Immature natural killer cell (primary cell): Measurements from ENCODE around the gene DDA1. TPM values are rescaled to one million over a fixed set of nuclear protein-coding genes. Genes with fewer than 3 reads are reported as not detected.

Experiments used
- DNase-seq, 3 donors: peaks; one replicate each; pipeline ENCODE4 v3.0.0; 2022; ENCODE audit warnings: mixed read lengths in 1 of 3
- H3K27ac Mint-ChIP-seq, 6 donors: one replicate each; pipeline ENCODE4 v1.8.0; 2020; ENCODE audit warnings: mixed read lengths in 6 of 6, mild to moderate bottlenecking in 5 of 6, inconsistent platforms in 4 of 6, moderate library complexity in 3 of 6
- H3K27me3 Mint-ChIP-seq, 3 donors: one replicate each; pipeline ENCODE4 v1.8.0; 2020 to 2021; ENCODE audit warnings: low read depth in 3 of 3, mild to moderate bottlenecking in 3 of 3, mixed read lengths in 3 of 3, moderate library complexity in 3 of 3, inconsistent platforms in 1 of 3
- H3K36me3 Mint-ChIP-seq, 3 donors: one replicate each; pipeline ENCODE4 v1.8.0; 2020; ENCODE audit warnings: mixed read lengths in 3 of 3, inconsistent platforms in 2 of 3, mild to moderate bottlenecking in 2 of 3
- H3K4me1 Mint-ChIP-seq, 2 donors: one replicate each; pipeline ENCODE4 v1.8.0; 2020; ENCODE audit warnings: inconsistent platforms in 2 of 2, mild to moderate bottlenecking in 2 of 2, mixed read lengths in 2 of 2, moderate library complexity in 1 of 2
- H3K4me3 Mint-ChIP-seq, 5 donors: one replicate each; pipeline ENCODE4 v1.8.0; 2020; ENCODE audit warnings: mild to moderate bottlenecking in 5 of 5, mixed read lengths in 5 of 5, inconsistent platforms in 3 of 5, moderate library complexity in 3 of 5
- H3K9me3 Mint-ChIP-seq, 6 donors: one replicate each; pipeline ENCODE4 v1.8.0; 2020; ENCODE audit warnings: mild to moderate bottlenecking in 6 of 6, mixed read lengths in 6 of 6, inconsistent platforms in 4 of 6, moderate library complexity in 3 of 6
- polyA plus RNA-seq, 3 donors: library from polyadenylated mRNA; unstranded; fragments of 300-500 nt; fragmentation: Illumina TruSeq; gene quantifications; one replicate each; pipeline ENCODE4 v1.2.3, GENCODE V29; 2021

Gene DDA1
- polyA plus RNA-seq, 3 donors from 2014 or later: 30.0 to 48.6 (median 40.6) TPM

GRCh38 chr19:17311455-17312188 lies 2.3 kb downstream of the DDA1 start:
- Mint-ChIP-seq H3K27me3 (peaks cover 5 to 9% (median 6%) of the 10 kb centered on the region in 3 donors), H3K4me1 (peaks cover 30 to 34% of the 10 kb centered on the region in 2 donors), H3K27ac (peak overlapping the region in 4 of 6 donors; percentile 40 to 80 (median 44)), H3K36me3 (no peaks in the 10 kb centered on the region), H3K9me3 (no peaks in the 10 kb centered on the region), H3K4me3 (peak overlapping the region; percentile 14 to 61 (median 46))
- no peak for DNase-seq

GRCh38 chr19:17312189-17313113 lies 3.1 kb downstream of the DDA1 start:
- Mint-ChIP-seq H3K4me1 (peaks cover 28 to 32% of the 10 kb centered on the region in 2 donors), H3K27ac (no peak overlapping the region), H3K9me3 (no peaks in the 10 kb centered on the region), H3K27me3 (peaks cover 5 to 9% (median 6%) of the 10 kb centered on the region in 3 donors), H3K4me3 (no peak overlapping the region), H3K36me3 (no peaks in the 10 kb centered on the region)
- no peak for DNase-seq

GRCh38 chr19:17314007-17314593 lies 4.7 kb downstream of the DDA1 start:
- Mint-ChIP-seq H3K4me3 (no peak overlapping the region), H3K9me3 (no peaks in the 10 kb centered on the region), H3K27me3 (peaks cover 4 to 5% (median 4%) of the 10 kb centered on the region in 3 donors), H3K27ac (no peak overlapping the region), H3K36me3 (no peaks in the 10 kb centered on the region), H3K4me1 (peaks cover 17 to 25% of the 10 kb centered on the region in 2 donors)
- no peak for DNase-seq

GRCh38 chr19:17318966-17319365 lies 9.6 kb downstream of the DDA1 start:
- H3K4me1 Mint-ChIP-seq: peaks cover 0 to 8% of the 10 kb centered on the region in 2 donors
- H3K4me3 Mint-ChIP-seq: no peak overlapping the region
- no peak for DNase-seq
- peaks cover 0 to 13% (median 4%) of the 10 kb centered on the region in 3 donors for H3K36me3 Mint-ChIP-seq
- H3K27me3 Mint-ChIP-seq: peaks cover 2 to 5% (median 3%) of the 10 kb centered on the region in 3 donors
- no peaks in the 10 kb centered on the region for H3K9me3 Mint-ChIP-seq
- H3K27ac Mint-ChIP-seq: no peak overlapping the region

- peaks cover 2 to 5% (median 3%) of the 10 kb centered on the region in 3 donors for H3K27me3 Mint-ChIP-seq
- DNase-seq: no peak
- H3K27ac Mint-ChIP-seq: no peak overlapping the region
- peaks cover 0 to 8% of the 10 kb centered on the region in 2 donors for H3K4me1 Mint-ChIP-seq
- H3K4me3 Mint-ChIP-seq: no peak overlapping the region
- H3K9me3 Mint-ChIP-seq: no peaks in the 10 kb centered on the region
- H3K36me3 Mint-ChIP-seq: peaks cover 0 to 13% (median 4%) of the 10 kb centered on the region in 3 donors
Observed at GRCh38 chr19:17319473-17320238, 10.3 kb downstream of the DDA1 start.

- H3K4me1 Mint-ChIP-seq: peaks cover 0 to 8% of the 10 kb centered on the region in 2 donors
- H3K27ac Mint-ChIP-seq: no peak overlapping the region
- H3K36me3 Mint-ChIP-seq: peaks cover 0 to 13% (median 4%) of the 10 kb centered on the region in 3 donors
- H3K9me3 Mint-ChIP-seq: no peaks in the 10 kb centered on the region
- H3K27me3 Mint-ChIP-seq: peaks cover 2 to 5% (median 3%) of the 10 kb centered on the region in 3 donors
- no peak for DNase-seq
- H3K4me3 Mint-ChIP-seq: no peak overlapping the region
Observed at GRCh38 chr19:17320435-17320834, 11.1 kb downstream of the DDA1 start.

- H3K4me3 Mint-ChIP-seq: no peak overlapping the region
Observed at GRCh38 chr19:17321655-17322489, 12.5 kb downstream of the DDA1 start.

GRCh38 chr19:17322854-17323253 lies 13.5 kb downstream of the DDA1 start:
- Mint-ChIP-seq H3K27me3 (peaks cover 2 to 7% (median 2%) of the 10 kb centered on the region in 3 donors), H3K27ac (no peak overlapping the region), H3K36me3 (peaks cover 0 to 13% (median 4%) of the 10 kb centered on the region in 3 donors), H3K4me3 (no peak overlapping the region), H3K9me3 (no peaks in the 10 kb centered on the region), H3K4me1 (peaks cover 0 to 7% of the 10 kb centered on the region in 2 donors)
- no peak for DNase-seq

More at GRCh38 chr19:17321655-17322489, 12.5 kb downstream of the DDA1 start:
- Mint-ChIP-seq H3K9me3 (no peaks in the 10 kb centered on the region), H3K27me3 (peaks cover 2 to 7% (median 2%) of the 10 kb centered on the region in 3 donors), H3K4me1 (peaks cover 0 to 6% of the 10 kb centered on the region in 2 donors), H3K36me3 (peaks cover 0 to 13% (median 4%) of the 10 kb centered on the region in 3 donors), H3K27ac (no peak overlapping the region)
- DNase-seq: no peak

GRCh38 chr19:17323300-17323963 lies 14.1 kb downstream of the DDA1 start:
- H3K9me3 Mint-ChIP-seq: no peaks in the 10 kb centered on the region
- peaks cover 0 to 7% of the 10 kb centered on the region in 2 donors for H3K4me1 Mint-ChIP-seq
- no peak overlapping the region for H3K27ac Mint-ChIP-seq
- no peak for DNase-seq
- peaks cover 2 to 7% (median 2%) of the 10 kb centered on the region in 3 donors for H3K27me3 Mint-ChIP-seq
- H3K4me3 Mint-ChIP-seq: no peak overlapping the region
- peaks cover 0 to 13% (median 4%) of the 10 kb centered on the region in 3 donors for H3K36me3 Mint-ChIP-seq

GRCh38 chr19:17323964-17324332 lies 14.6 kb downstream of the DDA1 start:
- no peak for DNase-seq
- H3K4me1 Mint-ChIP-seq: peaks cover 0 to 8% of the 10 kb centered on the region in 2 donors
- peaks cover 2 to 7% (median 2%) of the 10 kb centered on the region in 3 donors for H3K27me3 Mint-ChIP-seq
- H3K27ac Mint-ChIP-seq: no peak overlapping the region
- no peak overlapping the region for H3K4me3 Mint-ChIP-seq
- H3K36me3 Mint-ChIP-seq: peaks cover 0 to 13% (median 4%) of the 10 kb centered on the region in 3 donors
- H3K9me3 Mint-ChIP-seq: no peaks in the 10 kb centered on the region

GRCh38 chr19:17324357-17325114 lies 15.2 kb downstream of the DDA1 start:
- peaks cover 0 to 9% of the 10 kb centered on the region in 2 donors for H3K4me1 Mint-ChIP-seq
- no peak overlapping the region for H3K27ac Mint-ChIP-seq
- H3K9me3 Mint-ChIP-seq: no peaks in the 10 kb centered on the region
- H3K27me3 Mint-ChIP-seq: peaks cover 2 to 7% (median 2%) of the 10 kb centered on the region in 3 donors
- no peak for DNase-seq
- peaks cover 0 to 9% (median 4%) of the 10 kb centered on the region in 3 donors for H3K36me3 Mint-ChIP-seq
- no peak overlapping the region for H3K4me3 Mint-ChIP-seq
